GM12878 (cell line): ENCODE data around the gene DDR1. TPM values are rescaled to one million over a fixed set of nuclear protein-coding genes. Genes with fewer than 3 reads are reported as not detected.

ENCODE experiments used
- ATAC-seq: fragments of 200-7000 bp; cut with Tn5 transposase; 3 replicates; pipeline ENCODE4 v1.9.1; 2020; ENCODE audit warnings: mild to moderate bottlenecking, moderate library complexity
- BruUV-seq: library from RNA; stranded (reverse); fragments of 400-500 nt; replicated peaks from 2 replicates; lab custom pipeline; 2021; lab: Mats Ljungman, UMichigan
- CTCF ChIA-PET: fragments of 300-600 bp; sonication (Branson Sonifier 250); formaldehyde crosslinking; extraction: SDS; loops from one replicate; lab custom pipeline; 2021; ENCODE audit warnings: inconsistent platforms; lab: Yijun Ruan, JAX
- POLR2A ChIA-PET: fragments of 350-600 bp; formaldehyde crosslinking; extraction: SDS; loops from one replicate; lab custom pipeline; 2021; ENCODE audit warnings: inconsistent platforms; lab: Charles Lee
- RAD21 ChIA-PET: fragments of 300-600 bp; sonication (Branson Sonifier 250); formaldehyde crosslinking; loops from one replicate; lab custom pipeline; 2023; ENCODE audit warnings: antibody characterized with exemption; ENCODE audit not compliant: unreplicated experiment; lab: Charles Lee
- SMC1A ChIA-PET: fragments of 300-600 bp; sonication (Branson Sonifier 250); formaldehyde crosslinking; loops from one replicate; lab custom pipeline; 2023; ENCODE audit not compliant: unreplicated experiment, uncharacterized antibody; lab: Charles Lee
- DNase-seq: peaks from one replicate; pipeline ENCODE4 v3.0.0-alpha.2; 2011; ENCODE audit warnings: low read depth, low spot score
- FAIRE-seq: peaks from 3 replicates; lab custom pipeline; 2011; peaks lifted over from hg19 to GRCh38; lab: Jason Lieb, UNC
- H2AFZ ChIP-seq: 2 replicates; pipeline ENCODE4 v1.6.0; 2011; ENCODE audit warnings: low read depth, low read length, control low read depth; ENCODE audit not compliant: control insufficient read depth
- H3K27ac ChIP-seq: 2 replicates; pipeline ENCODE4 v1.5.1; 2011; ENCODE audit warnings: control low read depth; ENCODE audit not compliant: control insufficient read depth, insufficient read depth
- H3K27me3 ChIP-seq, 2 experiments: replicated peaks in 1 of 2; 2 replicates each; pipeline versions ENCODE4 v1.6.0 to v1.6.1; 2011; ENCODE audit warnings: low read length in 1 of 2; ENCODE audit not compliant: control insufficient read depth in 2 of 2, insufficient read depth in 2 of 2
- H3K36me3 ChIP-seq, 2 experiments: 2 replicates each; pipeline ENCODE4 v1.5.1; 2011; ENCODE audit warnings: low read length in 1 of 2; ENCODE audit not compliant: control insufficient read depth in 2 of 2, insufficient read depth in 2 of 2
- H3K4me1 ChIP-seq: 2 replicates; pipeline ENCODE4 v1.6.1; 2011; ENCODE audit warnings: mild to moderate bottlenecking, low read length, moderate library complexity, mixed read lengths; ENCODE audit not compliant: control insufficient read depth, insufficient read depth
- H3K4me2 ChIP-seq: 2 replicates; pipeline ENCODE4 v1.6.0; 2011; ENCODE audit warnings: control low read depth; ENCODE audit not compliant: control insufficient read depth, insufficient read depth
- H3K4me3 ChIP-seq: fragments of 200-600 bp; sonication (generic); 2 replicates; pipeline ENCODE4 v1.5.1; 2016
- H3K79me2 ChIP-seq: 2 replicates; pipeline ENCODE4 v1.6.0; 2011; ENCODE audit warnings: low read length; ENCODE audit not compliant: control insufficient read depth, insufficient read depth
- H3K9ac ChIP-seq: 2 replicates; pipeline ENCODE4 v1.8.0; 2011; ENCODE audit warnings: low read length, control low read depth, mixed read lengths; ENCODE audit not compliant: control insufficient read depth, insufficient read depth
- H3K9me3 ChIP-seq: replicated peaks from 3 replicates; pipeline ENCODE4 v1.5.1; 2011; ENCODE audit warnings: mild to moderate bottlenecking, low read length; ENCODE audit not compliant: control insufficient read depth, insufficient read depth
- H4K20me1 ChIP-seq: 2 replicates; pipeline ENCODE4 v1.6.0; 2011; ENCODE audit not compliant: control insufficient read depth, insufficient read depth
- EP300 ChIP-seq, 2 experiments: fragments of 150-350 bp in 1 of 2; IDR thresholded peaks; 2 replicates each; pipeline ENCODE4 v1.6.1; 2011 to 2012; ENCODE audit warnings: low read depth in 2 of 2, low read length in 2 of 2, borderline replicate concordance in 1 of 2, improper control_type of control experiment in 1 of 2, inconsistent platforms in 1 of 2; ENCODE audit not compliant: control insufficient read depth in 1 of 2
- FOS ChIP-seq: IDR thresholded peaks from 3 replicates; pipeline ENCODE4 v1.6.1; 2011; ENCODE audit warnings: borderline replicate concordance; ENCODE audit not compliant: insufficient read length; ENCODE audit errors: extremely low read depth
- MYC ChIP-seq: IDR thresholded peaks from 2 replicates; pipeline ENCODE4 v1.6.1; 2011; ENCODE audit warnings: mild to moderate bottlenecking, low read length, moderate library complexity, inconsistent platforms; ENCODE audit not compliant: insufficient read depth, insufficient replicate concordance, insufficient read length, severe bottlenecking
- RB1 ChIP-seq: fragments of 450-650 bp; formaldehyde crosslinking; IDR thresholded peaks from 2 replicates; pipeline ENCODE4 v1.6.1; 2017; ENCODE audit warnings: mild to moderate bottlenecking, borderline replicate concordance
- WGBS: methylation state at CpG from one replicate; pipeline ENCODE4 v1.1.6; 2016; ENCODE audit warnings: low lambda C conversion rate; ENCODE audit not compliant: insufficient replicate concordance, insufficient coverage; ENCODE audit errors: missing lambda C conversion rate; 5-methylcytosine and 5-hydroxymethylcytosine counted together
- in situ Hi-C: fragments of 300-500 bp; cut with MboI; formaldehyde crosslinking; loops from 9 replicates; pipeline ENCODE4 v1.14.3; 2018; ENCODE audit warnings: mixed read lengths
- intact Hi-C: fragments of 100-400 bp; cut with micrococcal nuclease; formaldehyde crosslinking; loops from one replicate; pipeline ENCODE4 v1.14.2; 2022; ENCODE audit not compliant: unreplicated experiment
- polyA plus RNA-seq, 11 experiments: library from polyadenylated mRNA; depleted of rRNA in 4 of 11; unstranded in 6 of 11; stranded (reverse) in 5 of 11; fragments of >200 nt; fragmentation: Nextera tagmentation in 4 of 11; fragmentation: Illumina TruSeq in 1 of 11; extraction: Ambion mirVana in 4 of 11; extraction: Trizol in 1 of 11; gene quantifications; 1 replicate in 1 of 11; 2 replicates in 10 of 11; pipeline versions ENCODE4 v1.2.1 to v1.2.3, GENCODE V29; 2011 to 2016; ENCODE audit warnings: inconsistent platforms in 2 of 11, missing spikeins in 2 of 11, low read depth in 1 of 11
- total RNA-seq, 4 experiments: library from RNA; depleted of rRNA in 3 of 4; stranded (reverse); fragments of >200 nt in 3 of 4; fragmentation: Illumina TruSeq in 1 of 4; extraction: Trizol in 1 of 4; gene quantifications; 2 replicates each; pipeline versions ENCODE4 v1.2.1 to v1.2.3, GENCODE V29; 2013 to 2021
- TF ChIP-seq, protein P1 (sequence below): fragments of 450-650 bp; IDR thresholded peaks from 2 replicates; pipeline ENCODE4 v1.6.1; 2017; ENCODE audit warnings: mild to moderate bottlenecking, low read depth, inconsistent platforms; ENCODE audit not compliant: poor library complexity, severe bottlenecking

The DDR1 gene
- total and polyA plus RNA-seq, 10 of the 15 experiments (the other 5 are each of a cell fraction or from before 2014, with no cell fraction given), result 1.1 to 39.0 (median 11.9) TPM

DNA sequence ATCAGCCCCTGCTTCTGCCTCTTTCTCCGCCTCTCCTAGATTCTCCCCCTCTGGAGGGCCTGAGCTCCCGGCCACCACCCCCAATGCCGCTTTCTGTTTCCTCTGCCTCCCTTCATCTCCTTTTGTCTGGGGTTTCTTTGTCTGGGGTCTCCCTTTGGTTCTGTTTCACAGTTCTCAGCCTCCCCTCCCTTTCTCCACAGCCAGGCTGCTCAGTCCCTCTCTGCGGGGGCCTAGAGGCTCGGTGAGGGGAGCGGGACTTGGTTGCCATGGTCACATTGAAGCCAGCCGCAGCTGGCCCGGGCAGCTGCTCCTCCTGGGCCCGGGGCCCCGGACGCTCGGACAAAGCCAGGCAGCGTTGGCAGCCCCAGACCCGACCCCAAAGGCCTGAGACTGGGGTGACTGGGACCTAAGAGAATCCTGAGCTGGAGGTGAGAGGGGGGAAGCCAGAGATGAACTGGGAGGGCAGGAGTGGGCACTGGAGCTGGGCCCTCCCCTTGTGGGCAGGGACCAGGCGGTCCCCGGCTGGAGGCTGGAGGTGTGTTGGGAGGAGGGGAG is 3.5 kb upstream of the DDR1 start:
- Histone ChIP-seq H2AFZ (no peak overlapping the region), H3K9me3 (no peaks in the 10 kb centered on the region), H3K27me3 (no peaks in the 10 kb centered on the region), H3K4me1 (peaks cover 43% of the 10 kb centered on the region), H3K4me2 (no peak overlapping the region), H3K4me3 (no peak overlapping the region), H3K27ac (no peak overlapping the region), H3K79me2 (peaks cover 5% of the 10 kb centered on the region), H4K20me1 (no peaks in the 10 kb centered on the region), H3K36me3 (no peaks in the 10 kb centered on the region), H3K9ac (no peak overlapping the region)
- no TSS peak for BruUV-seq
- in situ Hi-C loops (no loop called here), intact Hi-C loops (no loop called here)
- ChIA-PET SMC1A (interaction anchor here (1.0 to 6.1 kb wide), 4 partner anchors 33 to 158 kb away, joined by 3 to 72 read pairs (median 16); partner anchors contain the start of gene VARS2), POLR2A (interaction anchor here (0.6 to 5.8 kb wide), 4 partner anchors 27 to 197 kb away, joined by 3 to 50 read pairs (median 4); partner anchors contain the start of genes FLOT1, GTF2H4 and VARS2), RAD21 (interaction anchor here (9.6 to 10.7 kb wide), 2 partner anchors 33 to 53 kb away, joined by 138 to 144 read pairs; partner anchors contain the start of gene VARS2), CTCF (interaction anchor here (0.8 to 6.7 kb wide), 11 partner anchors 25 to 189 kb away, joined by 3 to 71 read pairs (median 4); partner anchors contain the start of gene VARS2)
- FAIRE-seq, result no peak
- WGBS, result 82% methylated on average over 16 of the region's 16 CpGs
- TF ChIP-seq EP300 (IDR thresholded peaks at IDR 0.05; ENCODE audit: borderline replicate concordance in 1 of 2, control insufficient read depth in 1 of 2, low read depth in 2 of 2, low read length in 2 of 2), result no peak
- no peak for TF ChIP-seq FOS
- no peak for ATAC-seq
- no peak for DNase-seq

DNA sequence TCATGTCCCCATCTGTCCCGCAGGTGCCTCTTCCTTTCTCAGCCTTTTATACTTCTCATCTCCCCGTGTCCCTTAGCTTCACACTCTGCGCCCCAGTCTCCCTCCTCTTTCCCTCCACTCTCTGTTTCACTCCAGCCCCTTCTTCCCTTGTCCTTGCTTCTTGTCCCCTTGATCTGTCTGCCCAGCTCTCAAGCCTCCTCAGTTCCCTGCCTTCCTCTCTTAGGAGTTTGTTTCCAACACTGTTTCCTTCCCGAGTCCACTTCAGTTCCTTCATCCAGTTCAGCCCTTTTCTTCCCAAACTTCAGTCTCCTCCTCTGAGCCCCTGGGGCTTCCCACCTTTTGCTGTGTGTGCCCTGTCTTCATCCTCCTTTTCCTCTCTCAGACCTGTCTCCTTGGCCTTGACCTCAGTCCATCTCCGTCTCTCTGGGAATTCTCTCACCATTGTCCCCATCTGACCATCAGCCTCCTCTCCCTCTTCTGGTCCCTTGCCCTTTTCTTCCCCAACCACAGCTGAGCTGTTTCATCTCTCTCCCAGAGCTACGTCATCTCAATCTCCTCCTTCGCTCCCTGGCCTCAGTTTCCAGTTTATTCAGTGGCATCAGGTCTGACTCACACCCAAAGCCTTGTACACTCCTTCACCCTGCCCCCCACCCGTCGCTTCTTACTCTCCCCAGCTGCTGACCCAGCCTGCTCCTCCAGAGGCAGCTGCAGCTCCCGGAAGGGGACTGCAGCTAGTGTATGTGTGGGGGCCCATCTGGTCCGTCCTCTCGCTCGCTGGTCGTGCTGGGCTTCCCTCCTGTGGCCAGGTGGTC is 2.7 kb upstream of the DDR1 start:
- peaks cover 10% of the 10 kb centered on the region for H3K79me2 ChIP-seq
- ChIA-PET CTCF (interaction anchor here (0.6 to 6.7 kb wide), 15 partner anchors 22 to 205 kb away, joined by 3 to 71 read pairs (median 7); partner anchors contain the start of gene VARS2), RAD21 (interaction anchor here (0.7 to 10.7 kb wide), 14 partner anchors 20 to 762 kb away, joined by 3 to 144 read pairs (median 5); partner anchors contain the start of genes GTF2H4, IER3, MDC1 and VARS2), SMC1A (interaction anchor here (0.6 to 4.9 kb wide), 8 partner anchors 14 to 515 kb away, joined by 3 to 39 read pairs (median 7); partner anchors contain the start of gene VARS2), POLR2A (interaction anchor here (0.6 to 5.8 kb wide), 6 partner anchors 26 to 144 kb away, joined by 3 to 50 read pairs (median 5); partner anchors contain the start of genes FLOT1, GTF2H4 and VARS2)
- TF ChIP-seq, protein P1, sequence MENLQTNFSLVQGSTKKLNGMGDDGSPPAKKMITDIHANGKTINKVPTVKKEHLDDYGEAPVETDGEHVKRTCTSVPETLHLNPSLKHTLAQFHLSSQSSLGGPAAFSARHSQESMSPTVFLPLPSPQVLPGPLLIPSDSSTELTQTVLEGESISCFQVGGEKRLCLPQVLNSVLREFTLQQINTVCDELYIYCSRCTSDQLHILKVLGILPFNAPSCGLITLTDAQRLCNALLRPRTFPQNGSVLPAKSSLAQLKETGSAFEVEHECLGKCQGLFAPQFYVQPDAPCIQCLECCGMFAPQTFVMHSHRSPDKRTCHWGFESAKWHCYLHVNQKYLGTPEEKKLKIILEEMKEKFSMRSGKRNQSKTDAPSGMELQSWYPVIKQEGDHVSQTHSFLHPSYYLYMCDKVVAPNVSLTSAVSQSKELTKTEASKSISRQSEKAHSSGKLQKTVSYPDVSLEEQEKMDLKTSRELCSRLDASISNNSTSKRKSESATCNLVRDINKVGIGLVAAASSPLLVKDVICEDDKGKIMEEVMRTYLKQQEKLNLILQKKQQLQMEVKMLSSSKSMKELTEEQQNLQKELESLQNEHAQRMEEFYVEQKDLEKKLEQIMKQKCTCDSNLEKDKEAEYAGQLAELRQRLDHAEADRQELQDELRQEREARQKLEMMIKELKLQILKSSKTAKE, result no peak
- no peak for TF ChIP-seq MYC
- TF ChIP-seq RB1, result no peak
- H3K9ac ChIP-seq, result no peak overlapping the region
- in situ Hi-C loops (no loop called here), intact Hi-C loops (loop anchor here (2.0 kb wide), 2 partner anchors 19 to 27 kb away; partner anchors contain the start of gene GTF2H4)
- ATAC-seq (no peak), DNase-seq (no peak), FAIRE-seq (no peak)
- H3K4me2 ChIP-seq, result no peak overlapping the region
- WGBS, result 55% methylated on average over 12 of the region's 14 CpGs
- no TSS peak for BruUV-seq
- no peak overlapping the region for H3K4me3 ChIP-seq
- no peaks in the 10 kb centered on the region for H3K36me3 ChIP-seq
- peaks cover 45% of the 10 kb centered on the region for H3K4me1 ChIP-seq
- H4K20me1 ChIP-seq, result no peaks in the 10 kb centered on the region
- H3K9me3 ChIP-seq, result no peaks in the 10 kb centered on the region
- no peak overlapping the region for H3K27ac ChIP-seq
- no peak overlapping the region for H2AFZ ChIP-seq
- H3K27me3 ChIP-seq, result no peaks in the 10 kb centered on the region
